Forelimb muscle (tissue), 1 donor: Measurements from ENCODE around the gene HABP4. TPM values are rescaled to one million over a fixed set of nuclear protein-coding genes. Genes with fewer than 3 reads are reported as not detected.
A peak's percentile ranks its signal among the peaks of the same experiment; 100 is the strongest.

Experiments
- DNase-seq: peaks from one replicate; pipeline ENCODE4 v3.0.0-alpha.2; 2013; ENCODE audit warnings: low read depth
- polyA plus RNA-seq: library from polyadenylated mRNA; unstranded; fragments of 120-200 nt; gene quantifications from one replicate; pipeline ENCODE4 v1.2.1, GENCODE V29; 2013; ENCODE audit not compliant: insufficient read length

The HABP4 gene
- polyA plus RNA-seq, 1 donor, result 11.9 TPM

DNA sequence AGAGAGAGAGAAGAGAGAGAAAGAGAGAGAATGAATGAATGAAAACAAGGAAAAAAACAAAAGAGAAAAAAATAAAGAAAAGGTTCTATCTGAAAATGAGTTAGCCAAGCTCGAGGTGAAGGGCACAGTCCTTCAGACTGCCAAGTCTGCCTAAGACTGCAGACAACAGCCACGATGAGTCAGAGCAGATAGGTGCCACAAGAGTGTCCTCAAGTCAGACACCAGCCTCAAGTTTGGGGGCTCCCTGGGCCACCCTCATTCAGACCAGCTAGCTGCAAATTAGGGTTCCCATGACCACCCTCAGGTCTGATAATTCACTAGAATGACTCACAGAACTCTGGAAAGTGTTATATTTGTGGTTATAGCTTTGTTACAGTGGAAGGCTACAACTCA, 13.9 kb upstream of the HABP4 start:
- no peak for DNase-seq

GRCh38 chr9:96436456-96437126, 13.4 kb upstream of the HABP4 start:
- no peak for DNase-seq

- DNase-seq, result no peak
Observed at GRCh38 chr9:96437454-96437853, 12.5 kb upstream of the HABP4 start.

DNA sequence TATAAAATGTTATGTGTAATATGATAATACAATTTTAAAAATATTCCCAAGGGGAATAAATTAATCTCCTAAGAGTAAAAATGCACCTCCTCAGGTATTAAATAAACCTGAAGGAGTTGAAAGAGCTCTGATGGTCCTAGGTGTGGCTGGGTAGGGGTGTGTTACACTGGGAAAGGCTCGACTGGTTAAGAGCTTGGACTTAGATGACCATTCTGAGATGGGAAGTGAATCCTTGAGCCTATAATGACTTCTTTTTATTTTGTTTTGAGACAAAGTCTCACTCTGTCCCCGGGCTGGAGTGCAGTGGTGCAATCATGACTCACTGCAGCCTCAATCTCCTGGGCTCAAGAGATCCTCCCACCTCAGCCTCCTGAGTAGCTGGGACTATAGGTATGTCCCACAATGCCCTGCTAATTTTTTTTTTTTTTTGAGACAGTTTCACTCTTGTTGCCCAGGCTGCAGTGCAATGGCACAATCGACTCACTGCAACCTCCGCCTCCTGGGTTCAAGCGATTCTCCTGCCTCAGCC, 9.2 kb upstream of the HABP4 start:
- no peak for DNase-seq

GRCh38 chr9:96441798-96442445, 8.0 kb upstream of the HABP4 start:
- DNase-seq, result no peak

DNA sequence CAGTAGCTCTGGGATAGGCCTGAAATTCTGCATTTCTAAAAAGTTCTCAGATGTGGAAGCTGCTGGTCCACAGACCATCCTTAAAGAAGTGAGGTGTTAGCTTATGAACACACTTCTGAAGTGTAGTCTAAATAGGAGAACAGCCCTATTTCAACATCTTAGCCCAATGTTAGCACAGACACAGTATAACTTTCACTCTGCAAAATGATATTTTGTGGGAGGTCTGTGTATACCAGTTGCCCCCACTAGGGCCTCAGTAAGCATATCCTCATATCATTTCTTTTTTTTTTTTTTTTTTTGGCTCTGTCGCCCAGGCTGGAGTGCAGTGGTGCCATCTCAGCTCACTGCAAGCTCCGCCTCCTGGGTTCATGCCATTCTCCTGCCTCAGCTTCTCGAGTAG, 7.5 kb upstream of the HABP4 start:
- no peak for DNase-seq

- DNase-seq, result no peak
Observed at GRCh38 chr9:96447406-96447805, 2.6 kb upstream of the HABP4 start.

GRCh38 chr9:96448546-96449170, 1.3 kb upstream of the HABP4 start:
- DNase-seq, result no peak

DNA sequence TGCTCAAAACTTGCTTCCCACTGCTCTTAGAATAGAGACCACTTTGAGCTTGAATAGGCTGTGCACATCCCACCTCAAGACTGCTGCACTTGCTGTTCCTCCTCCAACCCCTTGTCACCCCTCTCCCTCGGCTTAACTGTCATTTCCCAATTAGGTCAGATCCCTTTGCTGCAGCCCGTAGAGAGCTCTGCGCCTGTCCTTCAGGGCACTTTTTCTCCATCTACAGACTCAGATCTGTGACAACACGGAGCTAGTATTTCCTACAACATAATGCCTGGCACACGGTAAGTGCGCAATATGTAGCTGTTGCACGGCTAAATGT, 485 bp upstream of the HABP4 start:
- no peak for DNase-seq

DNA sequence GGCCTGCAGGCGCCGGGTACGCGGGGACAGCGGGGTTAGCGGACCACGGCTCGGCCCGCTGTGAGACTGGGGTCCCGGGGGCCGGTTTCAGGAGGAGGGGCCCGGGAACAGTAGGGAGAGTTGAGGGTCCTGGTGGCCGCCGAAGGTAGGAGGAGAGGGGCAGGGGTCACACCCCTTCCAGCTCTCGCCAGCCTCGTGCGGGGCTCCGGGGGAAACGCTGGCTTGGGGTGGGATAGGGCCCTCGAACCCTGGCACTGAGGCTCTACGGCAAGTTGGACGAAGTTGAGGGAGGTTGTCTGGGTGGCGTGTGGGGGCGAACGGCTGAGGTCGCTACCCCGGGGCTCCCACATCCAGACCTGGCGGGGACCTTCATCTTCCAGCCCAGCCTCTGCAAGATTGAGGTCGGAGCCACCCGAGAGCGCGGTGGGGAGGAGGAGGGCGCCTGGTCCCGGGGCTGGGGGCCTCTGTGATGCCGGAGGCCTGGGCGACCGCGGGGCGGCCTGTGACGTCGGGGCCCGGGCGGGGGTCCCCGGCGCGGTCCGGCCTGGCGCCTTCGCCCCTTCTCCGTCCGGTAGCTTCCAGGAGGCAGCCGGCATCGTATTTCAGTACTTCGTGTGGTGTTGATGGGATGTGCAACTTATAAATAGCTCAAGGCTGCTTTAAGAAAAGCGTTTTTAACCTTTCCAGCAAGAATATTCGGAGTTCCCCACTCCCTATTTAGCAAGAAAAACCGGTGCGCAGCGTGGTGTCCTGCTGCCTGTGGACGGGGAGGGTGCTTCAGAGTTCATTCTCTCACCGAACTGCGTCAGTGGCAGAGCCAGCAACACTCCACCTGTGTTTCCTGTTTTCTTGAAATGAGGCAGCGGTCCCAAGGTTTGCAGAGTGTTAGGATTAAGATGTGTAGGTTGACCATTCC, 902 bp downstream of the HABP4 start:
- DNase-seq, result no peak

- peak; percentile 20 for DNase-seq
Observed at GRCh38 chr9:96453625-96454024, 3.7 kb downstream of the HABP4 start.

- no peak for DNase-seq
Observed at GRCh38 chr9:96457266-96457665, 7.3 kb downstream of the HABP4 start.

GRCh38 chr9:96458226-96458625, 8.3 kb downstream of the HABP4 start:
- no peak for DNase-seq

- DNase-seq, result no peak
Observed at GRCh38 chr9:96459268-96460007, 9.5 kb downstream of the HABP4 start.

DNA sequence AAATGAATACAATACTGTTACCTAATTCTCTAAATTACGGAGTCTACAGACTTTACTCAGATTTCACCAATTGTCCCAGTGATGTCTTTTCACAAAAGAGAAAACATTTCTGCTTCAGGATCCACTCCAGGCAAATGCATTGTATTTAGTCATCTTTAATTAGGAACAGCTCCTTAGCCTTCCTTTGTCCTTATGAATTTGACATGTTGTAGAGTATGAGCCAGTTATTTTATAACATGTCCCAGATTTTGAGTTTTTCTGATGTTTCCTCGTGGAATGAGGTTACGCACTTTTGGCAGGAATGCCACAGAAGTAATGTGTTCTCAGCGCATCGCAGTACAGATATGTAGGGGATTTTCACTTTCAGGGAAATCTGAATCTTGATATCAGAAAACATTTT, 10.5 kb downstream of the HABP4 start:
- peak; percentile 11 for DNase-seq

- DNase-seq, result no peak
Observed at GRCh38 chr9:96460882-96461281, 10.9 kb downstream of the HABP4 start.

DNA sequence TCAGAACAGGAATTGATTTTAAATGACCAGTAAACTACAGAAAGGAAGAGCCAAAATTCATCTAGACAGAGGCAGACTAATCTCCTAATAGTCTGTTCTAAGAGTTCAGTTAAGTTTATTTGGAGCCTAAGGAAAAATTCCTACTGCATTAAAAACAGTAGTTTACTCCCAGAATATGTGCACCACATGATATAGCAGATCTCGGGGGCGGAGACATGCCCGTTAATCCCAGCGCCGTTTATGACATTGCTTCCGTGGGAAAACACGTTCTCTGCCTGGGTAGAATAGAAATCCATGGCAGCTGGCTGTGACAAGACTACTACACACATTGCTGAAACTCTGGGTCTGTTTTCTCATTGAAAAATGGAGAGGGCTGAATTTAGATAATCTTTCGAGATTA, 11.4 kb downstream of the HABP4 start:
- DNase-seq, result no peak

- no peak for DNase-seq
Observed at GRCh38 chr9:96462541-96462940, 12.6 kb downstream of the HABP4 start.

GRCh38 chr9:96464426-96464825, 14.5 kb downstream of the HABP4 start:
- no peak for DNase-seq

DNA sequence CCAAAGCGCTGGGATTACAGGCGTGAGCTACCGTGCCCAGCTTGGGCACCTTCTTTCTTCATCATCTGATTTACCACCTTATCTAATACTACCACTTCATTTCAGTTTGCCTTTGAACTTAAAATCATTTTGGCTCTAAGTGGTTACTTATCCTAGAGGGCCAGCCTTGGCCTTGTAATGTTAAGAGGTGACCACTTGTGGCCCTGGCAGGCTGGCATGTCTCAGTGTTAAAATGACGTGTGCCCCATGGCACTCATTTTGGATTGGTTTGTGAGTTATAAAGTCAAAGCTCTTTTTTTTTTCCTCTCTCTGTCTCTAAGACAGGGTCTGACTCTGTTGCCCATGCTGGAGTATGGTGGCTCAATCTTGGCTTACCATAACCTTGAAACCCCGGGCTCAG, 17.8 kb downstream of the HABP4 start:
- DNase-seq, result no peak

GRCh38 chr9:96476013-96476412, 26.0 kb downstream of the HABP4 start:
- DNase-seq, result no peak
